ENCODE data around the gene HTR1B.

The HTR1B gene

GRCh38 chr6:77462359-77463307, 658 bp downstream of the HTR1B start:
- DNase-seq (ENCODE audit: low read depth), result no peak
- H3K4me3 ChIP-seq (ENCODE audit: low read depth, low read length), result no peak overlapping the region

GRCh38 chr6:77461796-77462195, 1.5 kb downstream of the HTR1B start:
- no peak overlapping the region for H3K4me3 ChIP-seq (ENCODE audit: low read depth, low read length)
- TF ChIP-seq MYC (IDR thresholded peaks at IDR 0.05; ENCODE audit: low read depth, low read length) (no peak), CTCF (IDR thresholded peaks at IDR 0.05; ENCODE audit: low read depth, low read length) (no peak)

More at GRCh38 chr6:77462359-77463307, 658 bp downstream of the HTR1B start:
- TF ChIP-seq CTCF (IDR thresholded peaks at IDR 0.05; ENCODE audit: low read depth, low read length) (no peak), MAX (IDR thresholded peaks at IDR 0.05; ENCODE audit: low read depth, low read length) (no peak), POLR2A (IDR thresholded peaks at IDR 0.05; ENCODE audit: extremely low read depth, insufficient read length) (no peak), MYC (IDR thresholded peaks at IDR 0.05; ENCODE audit: low read depth, low read length) (no peak)

GRCh38 chr6:77458421-77458820, 4.9 kb downstream of the HTR1B start:
- DNase-seq (ENCODE audit: low read depth), result no peak
- no peak overlapping the region for H3K4me3 ChIP-seq (ENCODE audit: low read depth, low read length)
- TF ChIP-seq CTCF (IDR thresholded peaks at IDR 0.05; ENCODE audit: low read depth, low read length), result no peak
- no peak for TF ChIP-seq MYC (IDR thresholded peaks at IDR 0.05; ENCODE audit: low read depth, low read length)
- TF ChIP-seq POLR2A (IDR thresholded peaks at IDR 0.05; ENCODE audit: extremely low read depth, insufficient read length), result no peak
- TF ChIP-seq MAX (IDR thresholded peaks at IDR 0.05; ENCODE audit: low read depth, low read length), result no peak

More at GRCh38 chr6:77461796-77462195, 1.5 kb downstream of the HTR1B start:
- no peak for DNase-seq (ENCODE audit: low read depth)

GRCh38 chr6:77457720-77458349, 5.5 kb downstream of the HTR1B start:
- H3K4me3 ChIP-seq (ENCODE audit: low read depth, low read length), result no peak overlapping the region
- peak; percentile 69 for TF ChIP-seq CTCF (IDR thresholded peaks at IDR 0.05; ENCODE audit: low read depth, low read length)
- TF ChIP-seq POLR2A (IDR thresholded peaks at IDR 0.05; ENCODE audit: extremely low read depth, insufficient read length), result no peak
- DNase-seq (ENCODE audit: low read depth), result peak; percentile 65

GRCh38 chr6:77456531-77457248, 6.6 kb downstream of the HTR1B start:
- H3K4me3 ChIP-seq (ENCODE audit: low read depth, low read length), result no peak overlapping the region
- TF ChIP-seq CTCF (IDR thresholded peaks at IDR 0.05; ENCODE audit: low read depth, low read length), result no peak
- no peak for TF ChIP-seq POLR2A (IDR thresholded peaks at IDR 0.05; ENCODE audit: extremely low read depth, insufficient read length)
- peak; percentile 32 for DNase-seq (ENCODE audit: low read depth)
